Type B pancreatic cell (in vitro differentiated cells): ENCODE measurements around the gene TEFM. TPM values are rescaled to one million over a fixed set of nuclear protein-coding genes. Genes with fewer than 3 reads are reported as not detected.
"Not testable (repeated sequence)": the region's sequence is repeated elsewhere in the genome, so short reads cannot be mapped to it uniquely, and the experiment has no call there.

ENCODE experiments used
- DNase-seq: peaks from one replicate; pipeline ENCODE4 v3.0.0; 2021; ENCODE audit warnings: mixed read lengths; ENCODE audit not compliant: unreplicated experiment; ENCODE audit errors: extremely low spot score
- H3K27ac Mint-ChIP-seq: 2 replicates; pipeline ENCODE4 v1.8.0; 2021; ENCODE audit warnings: mild to moderate bottlenecking, mixed read lengths
- H3K27me3 Mint-ChIP-seq: 2 replicates; pipeline ENCODE4 v1.8.0; 2021; ENCODE audit warnings: mixed read lengths
- H3K36me3 Mint-ChIP-seq: 2 replicates; pipeline ENCODE4 v1.8.0; 2021; ENCODE audit warnings: mixed read lengths
- H3K4me1 Mint-ChIP-seq: one replicate; pipeline ENCODE4 v1.8.0; 2021; ENCODE audit warnings: mixed read lengths; ENCODE audit not compliant: unreplicated experiment
- H3K4me3 Mint-ChIP-seq: 2 replicates; pipeline ENCODE4 v1.8.0; 2021; ENCODE audit warnings: mild to moderate bottlenecking, mixed read lengths
- H3K9me3 Mint-ChIP-seq: 2 replicates; pipeline ENCODE4 v1.8.0; 2021; ENCODE audit warnings: mixed read lengths
- total RNA-seq: library from RNA; stranded (reverse); gene quantifications from 2 replicates; pipeline ENCODE4 v1.2.1, GENCODE V29; 2021; ENCODE audit warnings: low replicate concordance
- TF ChIP-seq, protein P1 (sequence below): fragments of 200-600 bp; sonication (generic); conservative IDR thresholded peaks from 2 replicates; pipeline ENCODE4 v1.5.0; 2021; ENCODE audit warnings: antibody characterized with exemption, mild to moderate bottlenecking

Gene TEFM
- total RNA-seq, 1 donor from 2014 or later: 19.4 TPM

GRCh38 chr17:30917050-30917449, 11.0 kb upstream of the TEFM start:
- no peak for DNase-seq
- TF ChIP-seq, protein P1, sequence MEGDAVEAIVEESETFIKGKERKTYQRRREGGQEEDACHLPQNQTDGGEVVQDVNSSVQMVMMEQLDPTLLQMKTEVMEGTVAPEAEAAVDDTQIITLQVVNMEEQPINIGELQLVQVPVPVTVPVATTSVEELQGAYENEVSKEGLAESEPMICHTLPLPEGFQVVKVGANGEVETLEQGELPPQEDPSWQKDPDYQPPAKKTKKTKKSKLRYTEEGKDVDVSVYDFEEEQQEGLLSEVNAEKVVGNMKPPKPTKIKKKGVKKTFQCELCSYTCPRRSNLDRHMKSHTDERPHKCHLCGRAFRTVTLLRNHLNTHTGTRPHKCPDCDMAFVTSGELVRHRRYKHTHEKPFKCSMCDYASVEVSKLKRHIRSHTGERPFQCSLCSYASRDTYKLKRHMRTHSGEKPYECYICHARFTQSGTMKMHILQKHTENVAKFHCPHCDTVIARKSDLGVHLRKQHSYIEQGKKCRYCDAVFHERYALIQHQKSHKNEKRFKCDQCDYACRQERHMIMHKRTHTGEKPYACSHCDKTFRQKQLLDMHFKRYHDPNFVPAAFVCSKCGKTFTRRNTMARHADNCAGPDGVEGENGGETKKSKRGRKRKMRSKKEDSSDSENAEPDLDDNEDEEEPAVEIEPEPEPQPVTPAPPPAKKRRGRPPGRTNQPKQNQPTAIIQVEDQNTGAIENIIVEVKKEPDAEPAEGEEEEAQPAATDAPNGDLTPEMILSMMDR: no peak
- Mint-ChIP-seq H3K27ac (no peak overlapping the region), H3K4me3 (no peak overlapping the region), H3K4me1 (peaks cover 9% of the 10 kb centered on the region), H3K9me3 (no peaks in the 10 kb centered on the region), H3K36me3 (no peaks in the 10 kb centered on the region), H3K27me3 (peaks cover 45% of the 10 kb centered on the region)

GRCh38 chr17:30915833-30916611, 10.0 kb upstream of the TEFM start:
- DNase-seq: no peak
- Mint-ChIP-seq H3K27ac (no peak overlapping the region), H3K4me3 (no peak overlapping the region), H3K9me3 (no peaks in the 10 kb centered on the region), H3K36me3 (no peaks in the 10 kb centered on the region), H3K4me1 (peaks cover 3% of the 10 kb centered on the region), H3K27me3 (peaks cover 38% of the 10 kb centered on the region)
- TF ChIP-seq, protein P1: no peak

DNA sequence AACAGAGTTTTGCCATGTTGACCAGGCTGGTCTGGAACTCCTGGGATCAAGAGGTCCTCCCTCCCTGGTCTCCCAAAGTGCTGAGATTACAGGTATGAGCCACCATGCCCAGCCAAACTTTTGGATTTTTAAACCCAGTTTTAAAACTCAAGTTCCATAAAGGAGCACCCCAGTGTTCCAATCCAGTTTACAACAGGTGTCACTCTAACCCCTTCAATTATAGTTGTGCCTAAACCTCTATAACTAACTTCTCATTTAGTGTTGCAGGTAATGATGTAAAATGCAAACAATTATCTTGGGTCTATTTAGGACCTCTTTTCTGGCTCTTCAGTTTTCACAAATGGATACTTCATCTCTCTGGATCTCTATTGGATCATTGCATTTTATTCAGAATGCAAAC, 7.9 kb upstream of the TEFM start:
- H3K27ac Mint-ChIP-seq: no peak overlapping the region
- no peak for DNase-seq
- H3K9me3 Mint-ChIP-seq: no peaks in the 10 kb centered on the region
- peaks cover 22% of the 10 kb centered on the region for H3K27me3 Mint-ChIP-seq
- TF ChIP-seq, protein P1: no peak
- no peaks in the 10 kb centered on the region for H3K36me3 Mint-ChIP-seq
- H3K4me1 Mint-ChIP-seq: no peaks in the 10 kb centered on the region
- H3K4me3 Mint-ChIP-seq: no peak overlapping the region

DNA sequence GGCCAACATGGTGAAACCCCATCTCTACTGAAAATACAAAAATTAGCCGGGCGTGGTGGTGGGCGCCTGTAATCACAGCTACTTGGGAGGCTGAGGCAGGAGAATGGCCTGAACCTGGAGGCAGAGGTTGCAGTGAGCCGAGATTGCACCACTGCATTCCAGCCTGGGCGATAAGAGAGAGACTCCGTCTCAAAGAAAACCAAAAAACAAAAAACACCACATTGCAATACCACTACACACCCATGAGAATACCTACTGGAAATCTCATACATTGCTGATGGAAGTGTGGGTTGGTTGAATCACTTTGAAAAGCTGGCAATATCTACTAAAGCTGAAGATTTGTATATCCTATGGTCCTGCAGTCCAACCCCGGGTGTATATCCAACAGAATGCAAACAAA, 4.1 kb upstream of the TEFM start:
- not testable (repeated sequence) for H3K9me3 Mint-ChIP-seq, H3K27ac Mint-ChIP-seq, H3K4me3 Mint-ChIP-seq, H3K4me1 Mint-ChIP-seq, H3K27me3 Mint-ChIP-seq, DNase-seq, H3K36me3 Mint-ChIP-seq

DNA sequence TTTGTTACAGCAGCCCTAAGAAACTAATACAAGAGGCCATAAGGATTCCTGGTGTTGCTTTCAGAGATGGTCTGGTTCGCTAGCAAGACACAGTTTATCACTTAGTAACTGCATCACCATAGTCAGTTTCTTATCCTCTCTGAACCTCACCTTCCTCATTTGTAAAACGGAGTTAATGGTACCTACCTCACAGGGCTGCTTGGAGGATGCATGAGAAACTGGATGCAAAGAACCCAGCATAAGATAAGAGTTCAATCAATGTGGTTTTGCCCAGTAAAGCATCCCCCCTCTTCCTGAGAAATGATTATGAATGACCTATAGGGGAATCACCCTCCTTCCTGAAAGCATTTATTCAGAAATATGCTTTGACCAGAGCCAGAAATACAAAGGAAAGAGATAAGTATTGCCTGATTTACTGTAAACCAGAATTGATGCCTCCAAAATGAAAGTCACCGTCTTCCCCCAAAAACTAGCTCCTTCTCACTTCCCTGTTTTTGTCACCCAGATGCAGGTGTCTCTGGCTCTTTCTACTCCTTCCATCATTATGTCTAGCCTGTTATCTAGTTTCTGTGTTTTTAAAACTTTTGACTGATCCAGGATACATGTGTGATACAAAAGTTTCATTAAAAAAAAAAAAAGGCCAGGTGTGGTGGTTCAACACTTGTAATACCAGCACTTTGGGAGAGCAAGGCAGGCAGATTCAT, 2.8 kb upstream of the TEFM start:
- H3K27me3 Mint-ChIP-seq: no peaks in the 10 kb centered on the region
- peak overlapping the region; percentile 47 for H3K4me3 Mint-ChIP-seq
- H3K36me3 Mint-ChIP-seq: peaks cover under 1% of the 10 kb centered on the region
- TF ChIP-seq, protein P1: no peak
- H3K4me1 Mint-ChIP-seq: peaks cover 11% of the 10 kb centered on the region
- no peak overlapping the region for H3K27ac Mint-ChIP-seq
- DNase-seq: no peak
- no peaks in the 10 kb centered on the region for H3K9me3 Mint-ChIP-seq

- TF ChIP-seq, protein P1: no peak
- Mint-ChIP-seq H3K27me3 (no peaks in the 10 kb centered on the region), H3K27ac (peak overlapping the region; percentile 88), H3K9me3 (no peaks in the 10 kb centered on the region), H3K36me3 (peaks cover 8% of the 10 kb centered on the region), H3K4me3 (peak overlapping the region; percentile 98), H3K4me1 (peaks cover 15% of the 10 kb centered on the region)
- no peak for DNase-seq
Observed at GRCh38 chr17:30905742-30906100, 317 bp downstream of the TEFM start.
